OCI-LY7 (cell line): ENCODE measurements around the gene TGM6. TPM values are rescaled to one million over a fixed set of nuclear protein-coding genes. Genes with fewer than 3 reads are reported as not detected.
A peak's percentile ranks its signal among the peaks of the same experiment; 100 is the strongest.

ENCODE experiments used
- BruUV-seq: library from RNA; stranded (reverse); fragments of 400-500 nt; replicated peaks from 2 replicates; lab custom pipeline; 2021; lab: Mats Ljungman, UMichigan
- CTCF ChIA-PET: fragments of 300-600 bp; sonication (Branson Sonifier 250); formaldehyde crosslinking; loops from one replicate; lab custom pipeline; 2022; ENCODE audit warnings: antibody characterized with exemption; ENCODE audit not compliant: unreplicated experiment; lab: Charles Lee
- POLR2A ChIA-PET: fragments of 300-600 bp; sonication (Branson Sonifier 250); formaldehyde crosslinking; loops from one replicate; lab custom pipeline; 2022; ENCODE audit warnings: antibody characterized with exemption; lab: Charles Lee
- DNase-seq: peaks from one replicate; pipeline ENCODE4 v3.0.0-alpha.2; 2015; ENCODE audit warnings: low spot score
- H2AFZ ChIP-seq: fragments of 200-600 bp; sonication (generic), shearing (Covaris generic); 2 replicates; pipeline ENCODE4 v1.6.1; 2014; ENCODE audit warnings: mild to moderate bottlenecking, antibody characterized with exemption, low read length, moderate library complexity
- H3K27ac ChIP-seq: fragments of 200-600 bp; sonication (generic); 2 replicates; pipeline ENCODE4 v1.5.1; 2014; ENCODE audit warnings: mixed run types, low read depth, mild to moderate bottlenecking, moderate library complexity, low read length, inconsistent platforms; ENCODE audit not compliant: poor library complexity, severe bottlenecking
- H3K36me3 ChIP-seq: fragments of 200-600 bp; sonication (generic); 2 replicates; pipeline ENCODE4 v1.6.1; 2014; ENCODE audit warnings: mild to moderate bottlenecking, antibody characterized with exemption, low read length, moderate library complexity, mixed read lengths; ENCODE audit not compliant: insufficient read depth
- H3K4me1 ChIP-seq: fragments of 200-600 bp; sonication (generic); 2 replicates; pipeline ENCODE4 v1.5.1; 2014; ENCODE audit warnings: mild to moderate bottlenecking, low read length; ENCODE audit not compliant: insufficient read depth, poor library complexity, severe bottlenecking
- H3K4me2 ChIP-seq: fragments of 200-600 bp; sonication (generic); 2 replicates; pipeline ENCODE4 v1.6.1; 2014; ENCODE audit warnings: mild to moderate bottlenecking, low read length
- H3K4me3 ChIP-seq: fragments of 200-600 bp; sonication (generic); 2 replicates; pipeline ENCODE4 v1.5.1; 2014; ENCODE audit warnings: mild to moderate bottlenecking, low read depth, low read length; ENCODE audit not compliant: poor library complexity, severe bottlenecking
- H3K79me2 ChIP-seq: fragments of 200-600 bp; sonication (generic); 2 replicates; pipeline ENCODE4 v1.6.1; 2016; ENCODE audit warnings: low read depth, mild to moderate bottlenecking, low read length, moderate library complexity, mixed read lengths; ENCODE audit not compliant: insufficient read depth
- H3K9me2 ChIP-seq: fragments of 200-600 bp; sonication (generic); 2 replicates; pipeline ENCODE4 v1.6.1; 2016; ENCODE audit warnings: mild to moderate bottlenecking, low read length, mixed read lengths; ENCODE audit not compliant: insufficient read depth
- H3K9me3 ChIP-seq: fragments of 200-600 bp; sonication (generic); 2 replicates; pipeline ENCODE4 v1.6.1; 2014; ENCODE audit warnings: mild to moderate bottlenecking, mixed run types, low read length, mixed read lengths
- H4K20me1 ChIP-seq: fragments of 200-600 bp; sonication (generic); 2 replicates; pipeline ENCODE4 v1.6.1; 2014; ENCODE audit warnings: mild to moderate bottlenecking, antibody characterized with exemption, low read length, moderate library complexity, mixed read lengths; ENCODE audit not compliant: insufficient read depth
- EZH2phosphoT487 ChIP-seq: fragments of 200-600 bp; sonication (generic); IDR thresholded peaks from 2 replicates; pipeline ENCODE4 v1.6.1; 2018; ENCODE audit warnings: low read depth, borderline replicate concordance, mild to moderate bottlenecking, mixed run types, antibody characterized with exemption, low read length, moderate library complexity, mixed read lengths
- intact Hi-C: fragments of 100-400 bp; cut with micrococcal nuclease; formaldehyde crosslinking; loops from one replicate; pipeline ENCODE4 v1.10.0; 2022; ENCODE audit not compliant: unreplicated experiment
- total RNA-seq, 2 experiments: library from RNA; depleted of rRNA in 1 of 2; stranded (reverse); fragments of >200 nt in 1 of 2; shearing (Covaris generic) in 1 of 2; gene quantifications; 2 replicates each; pipeline ENCODE4 v1.2.3, GENCODE V29; 2014 to 2022
- TF ChIP-seq, protein P1 (sequence below): fragments of 200-600 bp; sonication (generic); conservative IDR thresholded peaks from 2 replicates; pipeline ENCODE4 v1.5.1; 2014; ENCODE audit warnings: mild to moderate bottlenecking, antibody characterized with exemption, low read length, moderate library complexity, mixed read lengths

TGM6 gene
- total RNA-seq, 2 experiments from 2014 or later: not detected

DNA sequence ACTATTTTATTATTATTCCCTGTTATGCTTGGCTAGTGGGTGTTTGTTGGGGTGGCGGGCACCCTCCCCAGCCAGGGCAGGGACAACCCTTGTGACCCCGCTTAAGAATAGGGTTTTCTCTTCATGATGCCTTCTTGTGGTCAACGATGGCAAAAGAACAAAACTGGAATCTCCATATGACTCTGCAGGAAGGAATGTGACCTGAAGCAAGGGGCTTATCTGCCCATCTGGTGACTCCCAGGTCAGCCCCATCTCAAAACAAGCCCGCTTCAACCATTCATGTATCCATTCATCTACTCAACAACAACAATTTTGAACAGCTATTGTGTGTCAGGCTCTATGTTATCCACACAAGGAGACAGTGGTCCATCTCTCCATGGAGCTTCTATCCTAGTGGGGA lies 30.9 kb upstream of the TGM6 start:
- Histone ChIP-seq H3K36me3 (no peaks in the 10 kb centered on the region), H2AFZ (no peak overlapping the region), H3K4me2 (no peak overlapping the region), H3K4me3 (no peak overlapping the region), H4K20me1 (no peaks in the 10 kb centered on the region), H3K79me2 (no peaks in the 10 kb centered on the region), H3K9me2 (no peaks in the 10 kb centered on the region), H3K9me3 (peaks cover 5% of the 10 kb centered on the region; the same call in 1 of the 2 replicates), H3K4me1 (peaks cover 4% of the 10 kb centered on the region), H3K27ac (no peak overlapping the region)
- no peak for DNase-seq
- intact Hi-C loops: loop anchor here (10.0 kb wide), 1 partner anchor 105 kb away; no protein-coding TSS in a partner anchor
- TF ChIP-seq, protein P1, sequence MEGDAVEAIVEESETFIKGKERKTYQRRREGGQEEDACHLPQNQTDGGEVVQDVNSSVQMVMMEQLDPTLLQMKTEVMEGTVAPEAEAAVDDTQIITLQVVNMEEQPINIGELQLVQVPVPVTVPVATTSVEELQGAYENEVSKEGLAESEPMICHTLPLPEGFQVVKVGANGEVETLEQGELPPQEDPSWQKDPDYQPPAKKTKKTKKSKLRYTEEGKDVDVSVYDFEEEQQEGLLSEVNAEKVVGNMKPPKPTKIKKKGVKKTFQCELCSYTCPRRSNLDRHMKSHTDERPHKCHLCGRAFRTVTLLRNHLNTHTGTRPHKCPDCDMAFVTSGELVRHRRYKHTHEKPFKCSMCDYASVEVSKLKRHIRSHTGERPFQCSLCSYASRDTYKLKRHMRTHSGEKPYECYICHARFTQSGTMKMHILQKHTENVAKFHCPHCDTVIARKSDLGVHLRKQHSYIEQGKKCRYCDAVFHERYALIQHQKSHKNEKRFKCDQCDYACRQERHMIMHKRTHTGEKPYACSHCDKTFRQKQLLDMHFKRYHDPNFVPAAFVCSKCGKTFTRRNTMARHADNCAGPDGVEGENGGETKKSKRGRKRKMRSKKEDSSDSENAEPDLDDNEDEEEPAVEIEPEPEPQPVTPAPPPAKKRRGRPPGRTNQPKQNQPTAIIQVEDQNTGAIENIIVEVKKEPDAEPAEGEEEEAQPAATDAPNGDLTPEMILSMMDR: no peak
- ChIA-PET CTCF (no interaction called here), POLR2A (no interaction called here)
- BruUV-seq: no TSS peak

- no TSS peak for BruUV-seq
- H3K36me3 ChIP-seq: no peaks in the 10 kb centered on the region
- intact Hi-C loops: loop anchor here (1.0 kb wide), 1 partner anchor 102 kb away; no protein-coding TSS in a partner anchor
Measured at GRCh38 chr20:2350606-2351005, 30.1 kb upstream of the TGM6 start.

GRCh38 chr20:2353231-2353630 lies 27.5 kb upstream of the TGM6 start:
- no peak for TF ChIP-seq EZH2phosphoT487
- TF ChIP-seq, protein P1: no peak
- CTCF ChIA-PET: no interaction called here
- intact Hi-C loops: no loop called here
- Histone ChIP-seq H3K4me2 (no peak overlapping the region), H3K4me1 (peaks cover 4% of the 10 kb centered on the region), H3K9me3 (no peaks in the 10 kb centered on the region), H3K4me3 (no peak overlapping the region), H3K9me2 (no peaks in the 10 kb centered on the region), H3K27ac (no peak overlapping the region), H4K20me1 (no peaks in the 10 kb centered on the region), H3K79me2 (no peaks in the 10 kb centered on the region), H2AFZ (peak overlapping the region; percentile 24; the same call in 1 of the 2 replicates), H3K36me3 (no peaks in the 10 kb centered on the region)
- POLR2A ChIA-PET: no interaction called here
- BruUV-seq: no TSS peak
- DNase-seq: peak; percentile 4

More at GRCh38 chr20:2350606-2351005, 30.1 kb upstream of the TGM6 start:
- DNase-seq: no peak
- no peak overlapping the region for H3K27ac ChIP-seq
- H3K9me2 ChIP-seq: no peaks in the 10 kb centered on the region
- H4K20me1 ChIP-seq: no peaks in the 10 kb centered on the region
- H3K9me3 ChIP-seq: peaks cover 5% of the 10 kb centered on the region; the same call in 1 of the 2 replicates
- no peak overlapping the region for H3K4me3 ChIP-seq
- no peaks in the 10 kb centered on the region for H3K79me2 ChIP-seq
- POLR2A ChIA-PET: interaction anchor here (0.6 kb wide), 1 partner anchor 33 kb away, joined by 5 read pairs; no protein-coding TSS in a partner anchor
- no peak overlapping the region for H2AFZ ChIP-seq
- TF ChIP-seq EZH2phosphoT487: no peak
- TF ChIP-seq, protein P1: no peak
- CTCF ChIA-PET: no interaction called here
- peaks cover 4% of the 10 kb centered on the region for H3K4me1 ChIP-seq
- no peak overlapping the region for H3K4me2 ChIP-seq
